NOMO-1 (cell line): Measurements from ENCODE around the gene RANBP10.

ENCODE experiments used
- DNase-seq, 2 experiments: peaks; one replicate each; lab custom pipeline; 2025; ENCODE audit not compliant: unreplicated experiment in 2 of 2; lab: John Stamatoyannopoulos, UW

Gene RANBP10

DNA sequence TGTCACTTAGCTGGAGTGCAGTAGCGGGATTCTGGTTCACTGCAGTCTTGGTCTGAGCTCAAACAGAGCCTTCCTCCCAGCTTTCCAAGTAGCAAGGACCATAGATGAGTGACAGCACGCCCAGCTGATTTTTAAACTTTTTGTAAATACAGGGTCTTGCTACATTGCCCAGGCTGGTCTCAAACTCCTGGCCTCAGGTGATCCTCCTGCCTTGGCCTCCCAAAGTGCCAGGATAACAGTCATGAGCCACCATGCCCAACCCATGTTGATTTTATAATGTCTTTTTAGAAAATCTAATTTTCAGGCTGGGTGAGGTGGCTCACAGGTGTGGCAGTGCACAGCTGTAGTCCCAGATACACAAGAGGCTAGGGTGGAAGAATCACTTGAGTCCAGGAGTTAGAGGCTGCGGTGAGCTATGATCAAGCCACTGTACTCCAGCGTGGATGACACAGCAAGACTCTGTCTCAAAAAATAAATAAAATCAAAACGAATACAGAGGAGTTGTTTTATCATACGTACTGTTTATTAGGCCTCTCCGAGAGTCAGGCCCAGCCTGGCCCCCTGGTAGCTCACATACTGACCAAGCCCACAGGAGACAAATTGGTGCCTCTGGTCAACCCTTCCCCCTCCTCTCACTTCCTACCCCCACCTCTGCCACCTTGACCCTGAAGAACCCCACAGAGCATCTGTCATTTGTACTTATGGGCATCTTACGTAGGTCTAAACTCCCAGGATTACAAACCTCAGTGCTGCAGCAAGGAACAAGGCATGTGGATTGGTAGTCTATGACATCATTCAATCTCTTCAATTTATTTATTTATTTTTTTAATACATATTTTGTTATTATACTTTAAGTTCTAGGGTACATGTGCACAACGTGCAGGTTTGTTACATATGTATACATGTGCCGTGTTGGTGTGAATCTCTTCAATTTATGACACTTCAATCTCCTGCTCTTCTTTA lies 126.1 kb downstream of the RANBP10 start:
- DNase-seq, result no peak

DNA sequence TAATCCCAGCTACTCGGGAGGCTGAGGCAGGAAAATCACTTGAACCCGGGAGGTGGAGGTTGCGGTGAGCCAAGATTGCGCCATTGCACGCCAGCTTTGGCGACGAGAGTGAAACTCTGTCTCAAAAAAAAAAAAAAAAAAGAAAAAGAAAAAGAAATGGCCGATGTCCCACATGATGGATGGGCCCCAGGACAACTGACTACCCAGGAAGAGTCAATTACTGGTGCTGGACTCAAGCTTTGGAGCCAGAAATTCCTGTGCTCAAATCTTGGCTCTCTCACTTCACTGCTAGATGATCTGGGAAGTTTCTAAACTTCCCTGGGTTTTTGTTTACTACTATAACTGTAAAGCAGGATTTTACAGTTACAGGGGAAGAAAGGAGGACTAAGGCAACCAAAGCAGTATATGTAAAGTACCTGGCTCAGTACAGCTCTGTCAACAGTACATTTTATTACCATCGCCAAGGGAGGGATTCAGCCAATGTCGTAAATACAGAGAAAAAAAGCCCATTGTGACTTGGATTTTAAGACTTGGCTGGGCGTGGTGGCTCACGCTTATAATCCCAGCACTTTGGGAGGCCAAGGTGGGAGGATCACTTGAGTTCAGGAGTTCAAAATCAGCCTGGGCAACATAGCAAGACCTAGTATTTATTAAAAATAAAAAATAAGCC lies 127.9 kb downstream of the RANBP10 start:
- no peak for DNase-seq

DNA sequence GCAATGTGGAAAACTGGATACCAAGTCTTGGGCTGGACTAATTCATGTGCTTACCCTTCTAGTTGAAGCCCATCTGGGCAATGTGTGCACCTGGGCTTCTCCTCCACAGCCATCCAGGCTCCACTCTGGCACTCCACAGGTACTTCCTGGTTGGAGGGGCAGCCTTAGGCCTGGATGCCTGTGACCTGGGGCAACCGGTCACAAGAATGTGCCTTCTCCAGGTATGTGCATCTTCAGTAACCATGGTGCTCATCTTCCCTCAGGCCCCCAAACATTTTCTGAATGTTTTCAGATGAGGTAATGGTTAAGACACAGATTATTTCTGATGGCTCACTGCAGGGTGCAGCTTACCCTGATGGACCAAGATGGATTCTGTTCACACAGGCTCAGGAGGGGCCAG lies 128.6 kb downstream of the RANBP10 start:
- DNase-seq, result no peak

DNA sequence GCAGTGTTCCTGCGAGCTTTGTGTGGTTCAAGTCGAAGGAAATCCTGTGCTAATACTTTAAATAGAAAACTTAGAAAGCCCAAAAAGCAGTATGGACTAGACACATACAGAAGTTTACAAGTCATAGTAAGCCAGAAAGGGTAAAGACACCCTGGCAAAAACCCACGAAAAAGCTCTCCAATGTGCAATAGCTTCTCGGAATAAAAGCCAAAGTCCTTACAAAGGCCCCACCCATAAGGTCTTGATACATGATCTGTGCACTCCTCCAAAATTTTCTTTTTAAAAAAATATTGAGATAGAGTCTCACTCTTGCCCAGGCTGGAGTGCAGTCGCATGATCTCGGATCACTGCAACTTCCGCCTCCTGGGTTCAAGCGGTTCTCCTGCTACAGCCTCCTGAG lies 129.4 kb downstream of the RANBP10 start:
- DNase-seq, result no peak

DNA sequence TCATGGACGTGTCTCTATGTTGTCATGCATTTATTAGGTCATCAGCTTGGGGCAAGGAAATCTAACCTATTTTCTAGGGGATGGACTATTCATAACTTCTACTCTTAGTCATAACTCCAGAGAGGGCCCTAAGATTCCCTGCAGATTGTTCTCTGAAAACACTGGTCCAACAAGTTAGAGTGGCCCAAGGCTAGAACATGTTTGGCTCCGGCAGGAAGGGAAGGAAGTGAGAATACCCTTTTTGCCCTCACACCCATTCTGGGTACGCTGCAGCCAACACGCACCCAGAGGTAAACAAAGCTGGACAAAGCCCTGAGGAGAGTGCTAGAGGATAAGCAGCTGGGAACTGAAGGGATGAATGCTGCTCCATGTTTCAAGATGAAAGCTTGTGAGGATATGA lies 129.8 kb downstream of the RANBP10 start:
- DNase-seq, result no peak

DNA sequence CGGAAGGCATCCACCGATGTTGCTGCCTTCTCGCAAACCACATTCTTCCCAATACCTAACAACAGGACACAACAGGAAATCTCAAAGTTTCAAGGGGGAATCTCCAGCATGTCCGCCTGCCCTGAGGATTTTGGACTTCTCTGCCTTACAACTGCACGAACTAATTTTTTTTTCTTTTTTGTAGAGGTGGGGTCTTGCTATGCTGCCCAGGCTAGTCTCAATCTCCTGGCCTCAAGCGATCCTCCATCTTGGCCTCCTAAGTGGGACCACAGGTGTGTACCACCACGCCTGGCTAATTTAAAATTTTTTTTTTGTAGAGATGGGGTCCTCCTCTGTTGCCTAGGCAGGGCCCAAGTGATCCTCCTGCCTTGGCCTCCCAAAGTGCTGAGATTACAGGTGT lies 130.4 kb downstream of the RANBP10 start:
- DNase-seq, result no peak

DNA sequence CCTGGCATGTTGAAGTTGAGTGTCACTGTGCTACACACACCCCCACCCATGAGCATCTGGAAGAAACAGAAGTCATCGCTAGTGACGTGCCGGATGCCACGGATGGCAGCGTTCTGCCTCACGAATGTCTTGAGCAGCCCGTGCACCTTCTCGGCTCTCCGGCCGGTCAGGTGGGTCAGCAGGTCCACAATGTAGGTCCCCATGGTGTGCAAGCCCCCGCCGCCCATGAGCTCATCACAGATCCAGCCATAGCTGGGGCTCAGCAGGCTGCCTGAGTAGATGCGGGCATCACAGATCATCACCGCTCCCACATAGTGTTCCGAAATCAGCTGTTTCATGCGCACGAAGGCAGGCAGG lies 130.8 kb downstream of the RANBP10 start:
- DNase-seq, result no peak

DNA sequence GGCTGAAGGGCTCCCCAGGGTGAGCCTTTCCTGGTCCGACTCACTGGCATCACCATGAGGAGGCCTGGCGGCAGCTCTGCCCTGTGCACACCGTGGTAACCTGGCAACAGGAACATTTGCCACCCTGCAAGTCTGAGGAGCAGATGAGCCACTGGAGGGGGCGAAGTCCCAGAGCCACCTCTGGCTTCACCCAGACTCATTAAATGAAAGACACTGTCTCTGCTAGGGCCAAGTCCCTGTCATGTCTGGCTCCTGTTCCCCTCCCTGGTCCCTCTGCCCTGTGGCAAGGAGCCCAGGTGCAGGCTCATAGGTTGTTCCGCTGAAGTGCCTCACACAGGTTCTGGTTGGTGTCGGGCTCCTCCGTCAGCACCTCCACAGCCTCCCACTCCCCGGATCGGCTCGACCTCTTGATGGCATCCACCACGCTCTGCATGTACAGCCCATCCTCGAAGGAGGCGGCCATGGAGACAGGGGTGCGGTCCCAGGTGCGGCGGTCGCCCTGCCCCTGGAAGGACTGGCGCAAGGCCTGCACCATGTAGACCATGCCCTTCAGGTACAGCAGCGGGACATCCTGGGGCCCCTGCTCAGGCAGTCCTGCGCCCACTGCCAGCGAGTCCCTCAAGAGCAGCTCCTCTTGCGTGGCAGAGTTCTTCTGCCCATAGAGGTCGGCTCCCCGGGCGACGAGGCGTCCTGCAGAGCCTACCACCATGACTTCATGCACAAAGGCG lies 131.3 kb downstream of the RANBP10 start:
- no peak for DNase-seq

DNA sequence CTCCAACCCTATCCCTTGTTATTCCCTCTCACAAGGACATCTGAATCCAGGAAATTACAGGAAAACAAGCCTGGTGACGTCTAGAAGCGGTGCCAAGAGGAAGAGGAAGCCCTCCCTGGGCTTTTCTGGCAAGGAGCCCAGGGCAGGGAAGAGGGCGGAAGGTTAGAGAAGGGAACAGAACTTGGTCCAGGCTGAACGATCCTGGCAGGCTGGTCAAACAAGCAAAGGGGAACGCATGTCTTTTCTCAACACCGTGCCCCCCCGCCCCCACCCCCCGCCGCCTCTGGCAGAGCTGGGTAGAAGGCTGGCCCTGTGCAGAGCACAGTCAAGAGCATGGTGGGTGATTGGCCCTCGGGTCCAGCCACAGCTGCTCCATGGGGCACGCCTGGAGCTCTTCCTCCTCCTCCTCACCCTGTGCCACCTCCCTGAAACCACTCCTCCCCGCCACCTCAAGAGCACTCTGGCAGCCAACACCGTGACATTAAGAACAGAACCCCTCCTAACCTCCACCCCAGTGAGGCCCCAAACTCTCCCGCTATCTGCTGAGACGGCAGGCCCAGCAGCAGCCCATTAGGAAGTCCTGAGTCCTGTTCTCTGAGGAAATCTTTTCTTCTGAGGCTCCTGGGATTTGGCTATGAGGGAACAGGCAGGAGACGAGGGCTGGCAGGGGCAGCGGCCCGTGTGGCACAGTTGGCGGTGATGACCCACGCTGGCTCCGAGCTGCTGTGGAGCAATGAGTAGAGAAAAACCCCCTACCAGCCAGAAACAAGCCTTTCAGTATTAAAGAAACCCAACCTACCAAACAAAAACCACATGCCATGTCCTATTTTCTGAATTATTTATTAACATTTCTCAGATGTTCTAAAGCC lies 132.4 kb downstream of the RANBP10 start:
- peak; percentile 1 for DNase-seq
